HG03139 (cell line): ENCODE measurements around the gene INTS13.
"Not testable (repeated sequence)": the region's sequence is repeated elsewhere in the genome, so short reads cannot be mapped to it uniquely, and the experiment has no call there.

ENCODE experiments used
- ATAC-seq: cut with Tn5 transposase; IDR thresholded peaks from one replicate; pipeline ENCODE4 v1.9.1; 2021; ENCODE audit not compliant: unreplicated experiment

Gene INTS13, protein sequence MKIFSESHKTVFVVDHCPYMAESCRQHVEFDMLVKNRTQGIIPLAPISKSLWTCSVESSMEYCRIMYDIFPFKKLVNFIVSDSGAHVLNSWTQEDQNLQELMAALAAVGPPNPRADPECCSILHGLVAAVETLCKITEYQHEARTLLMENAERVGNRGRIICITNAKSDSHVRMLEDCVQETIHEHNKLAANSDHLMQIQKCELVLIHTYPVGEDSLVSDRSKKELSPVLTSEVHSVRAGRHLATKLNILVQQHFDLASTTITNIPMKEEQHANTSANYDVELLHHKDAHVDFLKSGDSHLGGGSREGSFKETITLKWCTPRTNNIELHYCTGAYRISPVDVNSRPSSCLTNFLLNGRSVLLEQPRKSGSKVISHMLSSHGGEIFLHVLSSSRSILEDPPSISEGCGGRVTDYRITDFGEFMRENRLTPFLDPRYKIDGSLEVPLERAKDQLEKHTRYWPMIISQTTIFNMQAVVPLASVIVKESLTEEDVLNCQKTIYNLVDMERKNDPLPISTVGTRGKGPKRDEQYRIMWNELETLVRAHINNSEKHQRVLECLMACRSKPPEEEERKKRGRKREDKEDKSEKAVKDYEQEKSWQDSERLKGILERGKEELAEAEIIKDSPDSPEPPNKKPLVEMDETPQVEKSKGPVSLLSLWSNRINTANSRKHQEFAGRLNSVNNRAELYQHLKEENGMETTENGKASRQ

DNA sequence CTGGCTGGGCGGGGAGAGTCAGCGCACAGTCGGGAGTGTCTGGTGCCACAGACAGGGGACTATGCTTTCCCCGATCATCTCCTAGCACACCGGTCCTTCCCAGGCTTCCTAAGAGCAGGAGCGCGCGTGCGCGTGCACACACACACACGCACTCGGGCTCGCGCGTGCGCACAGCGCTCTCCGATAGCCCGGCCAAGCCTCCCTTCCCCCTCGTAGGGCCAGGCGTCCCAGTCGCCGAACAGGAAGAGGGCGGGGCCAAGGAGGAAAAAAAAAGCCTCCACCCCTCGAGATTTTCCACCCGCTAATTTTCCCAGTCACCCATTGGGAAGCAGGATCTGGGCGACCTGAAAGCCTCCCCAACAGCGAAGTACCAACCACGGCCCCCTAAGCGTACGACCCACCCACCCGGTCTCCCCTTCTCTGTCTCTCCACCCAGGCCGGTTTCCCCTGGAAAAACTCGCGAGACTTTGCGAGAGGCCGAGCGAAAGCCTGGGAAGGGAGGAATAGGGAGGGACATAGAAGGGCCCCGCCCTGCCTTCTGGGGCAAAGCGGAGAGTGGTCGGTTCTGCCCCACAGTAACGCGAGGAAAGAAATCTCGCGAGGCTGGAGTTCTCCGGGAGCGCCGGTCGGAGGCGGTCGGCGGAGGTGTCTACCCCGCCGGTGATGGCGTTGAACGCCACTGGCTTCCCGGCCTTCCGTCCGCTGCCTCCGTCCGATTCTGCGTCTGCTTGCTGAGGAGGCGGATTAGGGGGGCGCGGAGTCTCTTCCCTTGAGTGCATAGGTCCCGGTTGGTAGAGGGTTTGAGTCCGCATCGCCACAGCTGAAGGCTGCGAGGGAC lies at the start of gene INTS13, which contains the start of gene FGFR1OP2:
TSS of gene INTS13 (minus strand) at position 119 of the 838 bp plus-strand sequence. CDS start 1,178 bp downstream, outside the sequence.
TSS of gene FGFR1OP2 (plus strand) at position 608 of the 838 bp plus-strand sequence. CDS start 15,689 bp downstream, outside the sequence.
- ATAC-seq: peak; percentile 78

DNA sequence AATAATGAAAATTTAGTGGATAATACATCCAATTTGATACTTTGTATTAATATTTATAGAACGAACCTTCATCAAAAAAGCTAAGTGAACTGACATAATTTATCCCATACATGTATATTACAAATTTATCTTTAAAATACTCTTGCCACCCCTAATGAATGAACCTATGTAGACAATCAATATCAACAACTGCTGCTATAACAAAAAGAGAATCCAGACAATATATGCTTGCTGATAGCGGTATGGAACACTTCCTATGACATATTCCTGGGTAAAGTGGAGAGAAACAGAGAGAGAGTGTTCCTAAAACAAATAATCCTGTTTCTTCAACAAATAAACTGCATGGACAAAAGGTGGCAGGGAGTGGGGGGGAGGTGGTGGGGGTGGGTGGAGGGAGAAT lies 45.1 kb upstream of the INTS13 start:
- ATAC-seq: no peak

DNA sequence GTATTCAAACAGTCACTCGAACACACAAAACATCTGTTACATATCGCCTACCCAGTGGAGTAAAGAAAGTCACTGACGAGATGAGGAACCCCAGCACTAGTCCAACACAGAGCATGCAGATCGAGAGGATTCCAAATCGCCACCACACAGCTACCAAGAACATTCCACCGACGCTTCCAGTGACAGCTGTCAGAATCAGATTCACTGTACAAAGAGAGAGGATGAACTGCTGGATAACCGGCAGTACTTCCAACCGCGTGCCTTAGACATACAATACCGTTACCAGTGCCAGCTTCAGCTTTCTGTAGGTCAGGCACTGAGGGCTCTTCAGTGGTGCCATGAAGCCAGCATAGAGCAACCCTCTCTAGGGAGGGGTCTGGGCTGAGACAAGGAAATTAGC lies 42.0 kb upstream of the INTS13 start:
- ATAC-seq: no peak

DNA sequence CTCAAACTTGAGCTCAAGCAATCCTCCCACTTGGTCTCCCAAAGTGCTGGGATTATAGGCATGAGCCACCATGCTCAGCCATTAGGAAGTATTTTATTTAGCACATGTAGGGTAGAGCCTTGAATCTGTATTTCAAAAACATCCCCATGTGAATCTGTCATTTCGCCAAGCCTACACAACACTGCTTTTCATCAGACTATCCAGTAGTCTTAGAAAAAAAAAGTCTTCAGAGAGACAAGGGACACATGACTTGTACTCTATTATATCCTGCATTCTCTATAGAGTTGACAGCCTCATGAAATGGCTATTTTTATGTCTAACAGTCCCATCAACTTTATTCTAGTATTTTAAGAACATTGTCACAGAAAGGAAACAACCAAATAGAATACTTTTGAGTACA lies 41.0 kb upstream of the INTS13 start:
- ATAC-seq: no peak

DNA sequence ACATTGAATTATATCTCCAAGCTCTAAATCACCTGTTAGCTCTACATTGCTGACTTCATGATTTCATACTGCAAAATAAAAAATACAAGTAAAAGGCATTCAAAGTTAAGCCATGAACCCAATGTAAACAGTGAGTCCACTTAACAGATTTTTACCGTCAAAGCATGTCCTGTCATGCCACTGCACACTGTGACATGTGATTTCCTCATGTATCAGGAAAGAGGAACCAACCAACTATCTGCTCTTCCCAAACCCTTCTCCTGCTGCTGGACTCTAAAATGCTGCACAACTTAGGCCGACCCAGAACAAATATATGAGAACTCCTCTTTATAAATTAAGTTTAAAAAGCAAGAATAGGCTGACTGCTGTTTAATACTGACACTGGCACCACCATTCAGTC lies 38.9 kb upstream of the INTS13 start:
- no peak for ATAC-seq

DNA sequence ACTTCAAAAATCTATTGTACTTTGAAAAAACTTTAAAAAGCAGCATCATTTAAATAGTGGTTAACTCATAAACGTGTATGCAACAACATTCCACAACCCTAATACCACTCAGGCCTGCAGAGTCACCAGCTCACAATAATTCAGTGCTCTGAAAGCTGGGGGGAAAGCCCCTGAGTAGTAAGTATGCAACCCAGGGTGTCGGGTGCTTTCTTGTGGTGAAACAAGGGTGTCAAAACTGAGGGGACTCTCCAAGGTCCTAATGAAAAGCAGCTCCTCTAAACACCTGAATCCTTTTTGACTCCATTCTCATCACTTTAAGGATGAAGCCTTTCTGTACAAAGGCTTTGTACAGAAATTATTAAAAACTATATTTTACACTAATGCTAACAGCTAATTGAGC lies 34.2 kb upstream of the INTS13 start:
- ATAC-seq: peak; percentile 95

DNA sequence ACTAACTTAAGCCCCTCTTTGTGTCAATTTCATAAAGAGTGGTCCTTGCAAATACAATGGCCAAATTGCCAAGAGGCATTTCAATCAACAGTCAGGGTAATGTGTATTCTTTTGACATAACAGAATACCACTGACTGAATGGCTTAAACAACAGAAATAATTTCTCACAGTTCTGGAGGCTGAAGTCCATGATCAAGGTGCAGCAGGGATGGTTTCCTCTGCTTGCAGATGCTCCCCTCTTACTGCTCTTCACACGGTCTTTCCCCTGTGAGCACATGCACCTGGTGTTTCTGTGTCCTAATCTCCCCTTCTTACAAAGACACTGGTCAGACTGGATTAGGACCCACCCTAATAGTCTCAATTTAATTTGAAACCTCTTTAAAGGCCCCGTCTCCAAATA lies 32.4 kb upstream of the INTS13 start:
- ATAC-seq: no peak

DNA sequence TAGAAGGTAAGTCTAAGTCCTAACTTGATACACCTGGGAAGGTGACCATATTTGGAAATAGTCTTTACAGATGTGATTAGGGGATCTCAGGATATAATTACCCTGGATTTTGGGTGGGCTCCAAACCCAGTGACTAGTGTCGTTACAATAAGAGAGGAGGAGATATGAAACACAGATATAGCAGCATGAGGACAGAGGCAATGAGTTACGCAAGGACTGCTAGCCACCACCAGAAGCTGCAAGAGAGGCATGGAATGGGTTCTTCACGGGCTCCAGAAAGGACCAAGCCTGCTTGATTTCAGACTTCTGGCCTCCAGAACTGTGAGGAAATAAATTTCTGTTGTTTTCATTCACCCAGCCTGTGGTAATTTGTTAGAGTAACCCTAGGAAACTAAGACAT lies 29.1 kb upstream of the INTS13 start:
- no peak for ATAC-seq

DNA sequence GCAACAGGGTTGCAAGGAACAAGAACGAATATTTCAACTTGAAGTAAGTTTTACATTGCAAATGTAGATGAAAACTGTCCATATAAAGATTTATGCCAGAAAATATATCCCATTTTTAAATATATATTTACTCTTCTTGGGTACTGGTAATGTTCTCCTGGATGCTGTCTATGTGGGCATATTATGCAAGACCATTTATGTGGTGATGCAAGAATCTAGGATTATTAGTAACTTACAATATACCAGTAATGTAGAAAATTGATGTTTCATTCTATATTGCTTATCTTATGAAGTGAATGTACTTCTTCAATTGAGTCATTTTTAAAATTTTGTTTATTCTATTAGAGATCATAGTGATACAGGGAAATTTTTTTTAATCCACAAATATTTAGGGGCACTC lies 25.6 kb upstream of the INTS13 start:
- ATAC-seq: no peak

DNA sequence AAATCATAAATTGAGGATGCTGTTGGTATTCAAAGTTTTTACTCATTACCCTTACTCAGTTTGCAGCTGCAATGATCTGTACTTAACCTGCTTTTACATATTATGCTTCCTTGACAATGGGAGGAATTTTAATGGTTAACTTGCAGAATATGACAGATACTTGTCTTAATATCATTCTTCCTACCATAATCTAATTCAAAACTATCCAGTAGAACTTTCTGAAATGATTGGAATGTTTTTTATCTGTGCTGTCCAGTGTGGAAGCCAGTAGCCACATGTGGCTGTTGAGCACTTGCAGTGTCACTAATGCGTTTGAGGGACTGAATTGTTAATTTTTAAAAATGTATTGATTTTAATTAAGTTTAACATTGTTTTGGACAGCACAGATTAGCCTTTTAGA lies 24.0 kb upstream of the INTS13 start:
- no peak for ATAC-seq

DNA sequence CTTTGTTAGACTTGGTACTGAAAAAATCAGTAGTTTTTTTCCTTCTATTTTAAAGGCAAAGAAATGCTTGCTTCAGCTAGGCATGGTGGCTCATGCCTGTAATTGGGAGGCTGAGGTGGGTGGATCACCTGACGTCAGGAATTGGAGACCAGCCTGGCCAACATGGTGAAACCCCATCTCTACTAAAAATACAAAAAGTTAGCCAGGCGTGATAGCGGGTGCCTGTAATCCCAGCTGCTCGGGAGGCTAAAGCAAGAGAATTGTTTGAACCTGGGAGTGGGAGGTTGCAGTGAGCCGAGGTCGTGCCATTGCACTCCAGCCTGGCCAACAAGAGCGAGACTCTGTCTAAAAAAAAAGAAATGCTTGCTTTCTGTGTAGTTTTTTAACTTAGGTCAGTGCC lies 23.6 kb upstream of the INTS13 start:
- not testable (repeated sequence) for ATAC-seq

DNA sequence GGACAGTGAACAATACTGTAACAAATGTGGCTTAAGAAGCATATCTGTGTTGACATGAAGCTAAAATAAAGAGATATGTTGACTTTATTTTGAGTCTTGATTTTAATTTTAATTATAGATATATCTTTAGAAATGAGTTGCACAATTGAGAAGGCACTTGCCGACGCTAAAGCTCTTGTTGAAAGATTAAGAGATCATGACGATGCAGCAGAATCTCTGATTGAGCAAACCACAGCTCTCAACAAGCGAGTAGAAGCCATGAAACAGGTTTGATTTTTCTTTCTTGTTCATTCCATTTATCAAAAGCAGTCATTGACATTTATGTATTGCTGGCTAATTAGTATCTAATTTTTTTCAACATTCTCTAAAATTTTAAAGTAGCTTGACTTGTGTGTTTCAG lies 16.2 kb upstream of the INTS13 start:
- no peak for ATAC-seq

DNA sequence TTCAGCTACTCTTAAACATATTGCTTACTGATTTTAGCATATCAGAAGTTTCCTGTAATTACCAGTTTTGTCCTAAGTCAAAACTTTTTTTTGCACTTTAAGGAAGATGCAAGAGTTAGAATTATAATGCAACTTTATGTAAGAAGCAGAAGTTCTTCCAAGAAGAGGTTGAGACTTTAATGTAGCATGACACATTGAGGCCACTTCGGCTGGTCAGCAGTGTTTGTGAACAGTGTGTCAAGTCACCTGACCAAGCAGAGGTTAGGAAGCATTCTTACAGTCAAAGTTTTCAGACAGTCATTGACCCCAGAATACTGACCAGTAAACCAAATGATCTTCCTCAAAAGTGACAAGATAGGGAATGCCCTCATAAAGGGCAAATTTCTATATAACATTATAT lies 15.7 kb upstream of the INTS13 start:
- no peak for ATAC-seq

DNA sequence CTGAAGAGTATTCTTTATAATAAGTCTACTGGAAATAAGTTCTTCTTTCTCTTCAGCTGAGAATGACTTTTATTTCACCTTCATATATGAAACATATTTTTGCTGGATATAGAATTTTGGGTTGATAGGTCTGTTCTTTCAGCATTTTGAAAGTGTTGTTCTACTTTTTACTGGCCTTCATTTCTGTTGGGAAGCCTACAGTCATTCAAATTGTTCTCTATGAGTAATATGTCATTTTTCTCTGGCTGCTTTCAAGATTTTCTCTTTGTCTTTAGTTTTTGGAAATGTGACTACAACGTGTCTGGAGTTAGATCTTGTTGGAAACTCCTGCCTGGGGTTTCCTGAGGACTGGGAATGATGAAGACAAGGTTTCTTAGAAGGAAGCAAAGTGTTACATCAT lies 10.5 kb upstream of the INTS13 start:
- no peak for ATAC-seq

DNA sequence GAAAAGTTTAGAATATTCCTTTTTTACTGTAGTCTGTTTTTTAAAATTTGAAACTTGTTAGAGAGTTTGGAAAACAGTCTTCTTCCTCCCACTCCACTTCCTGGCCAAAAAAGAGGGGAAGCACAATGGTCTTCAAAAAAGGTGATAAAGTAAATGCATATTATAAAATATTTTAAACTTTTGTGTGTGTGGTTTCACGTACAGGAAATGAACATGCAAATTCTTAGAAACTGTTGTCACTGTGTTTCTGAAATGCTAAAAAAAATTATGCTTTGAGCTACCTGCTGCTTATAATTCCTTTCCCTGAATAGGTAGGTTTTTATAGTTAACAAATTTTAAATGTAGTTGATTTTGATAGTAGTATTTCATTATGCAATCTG lies 3.4 kb upstream of the INTS13 start:
- no peak for ATAC-seq

DNA sequence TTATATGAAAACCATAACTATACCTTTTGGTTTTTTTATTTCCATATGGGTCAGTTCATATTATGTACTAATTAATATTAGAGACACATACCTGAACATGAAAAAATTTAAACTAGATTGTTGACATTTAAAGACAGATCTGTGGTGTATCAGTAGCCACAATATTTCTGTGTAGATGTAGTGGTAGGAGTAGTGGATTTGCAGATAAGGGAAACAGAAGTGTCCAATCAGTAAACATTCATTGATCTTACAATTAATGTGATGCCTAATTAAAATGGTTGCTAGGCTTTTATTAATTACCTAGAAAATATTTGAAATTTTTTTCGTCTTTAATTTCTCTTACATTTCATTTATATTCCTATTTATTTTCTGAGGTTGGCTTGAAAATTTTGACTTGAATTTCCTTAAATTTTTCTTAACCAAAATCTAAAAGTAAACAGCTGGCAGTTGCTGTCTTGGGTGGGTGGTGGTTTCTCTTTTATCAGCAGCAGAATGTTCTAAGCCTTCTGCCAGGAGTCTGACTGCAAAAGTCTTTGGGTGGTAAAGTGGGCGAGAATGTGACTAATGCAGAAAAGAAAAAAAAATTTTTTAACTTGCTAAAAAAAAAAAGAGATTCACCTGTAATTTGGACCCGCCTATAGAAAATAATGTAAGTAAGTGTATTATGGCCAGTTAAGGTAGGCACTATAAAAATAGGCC lies 2.9 kb upstream of the INTS13 start:
- no peak for ATAC-seq

DNA sequence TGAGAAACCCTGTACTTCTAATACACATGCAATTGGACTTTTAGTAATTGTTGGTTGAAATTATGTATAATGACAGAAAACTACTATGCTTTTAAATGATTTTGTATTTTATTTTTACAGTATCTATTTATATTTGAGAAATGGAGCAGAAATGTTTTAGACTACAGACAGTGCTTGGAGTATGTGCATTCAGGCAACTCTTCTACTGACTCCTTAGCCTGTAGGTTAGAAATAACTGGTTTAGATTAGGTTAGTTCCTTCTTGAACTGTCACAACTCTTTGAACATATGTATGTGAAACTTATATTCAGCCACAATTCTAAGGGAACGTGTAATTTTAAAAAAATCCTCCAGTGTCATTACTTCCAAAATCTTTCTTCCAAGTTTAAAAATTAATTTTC lies 2.2 kb upstream of the INTS13 start:
- no peak for ATAC-seq

DNA sequence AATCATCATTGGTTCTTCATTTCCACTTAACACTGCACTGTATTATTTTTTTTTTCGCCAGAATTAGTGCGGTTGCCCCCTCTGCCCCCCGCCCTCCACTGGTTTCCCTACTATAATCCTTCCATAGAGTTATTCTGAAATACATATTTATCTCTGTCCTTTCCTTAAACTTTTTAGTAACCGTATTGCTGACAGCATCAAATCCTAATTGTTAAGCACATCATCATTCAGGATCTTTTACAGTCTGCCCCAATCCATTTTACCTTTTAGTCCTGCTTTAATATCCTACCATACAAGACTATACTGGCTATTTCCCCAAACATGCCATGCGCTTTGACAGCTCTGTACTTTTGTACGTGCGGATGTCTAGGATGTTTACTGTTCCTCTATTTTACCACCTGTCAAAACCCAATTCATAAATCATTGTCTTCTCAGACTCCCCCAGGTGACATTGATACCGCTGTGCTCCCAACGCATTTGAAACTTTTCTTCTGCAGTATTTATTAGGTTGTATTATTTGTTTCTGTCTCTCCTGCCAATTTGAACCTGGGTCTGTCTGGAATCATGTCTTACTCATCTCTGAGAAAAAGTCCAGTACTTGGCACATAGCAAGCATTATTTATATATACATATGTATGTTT lies 1.5 kb upstream of the INTS13 start:
- ATAC-seq: no peak

DNA sequence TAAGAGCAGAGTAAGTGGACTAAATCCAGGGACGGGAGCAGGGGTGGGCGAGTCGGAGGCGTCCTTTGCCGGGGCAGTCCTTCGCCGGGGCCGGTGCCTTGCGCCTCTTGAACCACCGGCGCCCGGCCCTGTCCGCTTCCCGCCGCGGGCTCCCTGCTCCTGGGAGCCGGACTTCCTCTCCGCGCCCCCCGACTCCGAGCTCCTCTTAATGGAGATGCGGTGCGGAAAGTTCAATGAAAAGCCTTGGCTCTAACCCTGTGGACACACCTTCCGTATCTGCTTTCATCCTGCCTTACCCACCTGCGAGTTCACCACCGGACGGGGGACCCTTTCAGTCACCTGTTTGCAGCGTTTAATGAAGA lies 901 bp upstream of the INTS13 start:
- ATAC-seq: peak; percentile 3

DNA sequence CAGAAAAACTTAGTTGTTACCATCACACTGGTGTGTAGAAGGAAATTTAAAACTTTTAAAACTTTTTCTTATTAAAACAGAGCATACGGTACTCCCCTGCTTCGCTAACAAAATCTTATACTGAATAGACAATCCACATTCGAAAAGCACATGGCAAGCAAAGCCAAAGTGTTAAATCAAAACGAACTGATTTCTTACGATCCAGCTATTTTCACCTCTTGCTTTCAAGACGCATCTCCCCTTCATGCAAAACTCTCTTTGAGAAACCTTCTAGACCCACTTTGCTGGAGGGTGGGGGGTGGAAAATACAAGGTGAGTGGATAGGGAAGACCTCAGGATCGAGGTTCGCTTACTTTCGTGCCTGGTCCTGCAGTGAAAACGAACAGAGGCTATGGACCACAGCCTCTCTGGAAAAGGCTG lies 328 bp downstream of the INTS13 start:
- ATAC-seq: no peak
